ENCODE measurements around the gene ASB12.

- TF ChIP-seq ZNF398 (tag by site-specific recombination; IDR thresholded peaks at IDR 0.05): no peak
- no peak for TF ChIP-seq ZNF10 (tag by site-specific recombination; IDR thresholded peaks at IDR 0.05)
- TF ChIP-seq ZNF555 (tag by site-specific recombination; conservative IDR thresholded peaks at IDR 0.05): no peak
Observed at GRCh38 chrX:64204701-64205440, 25.5 kb downstream of the ASB12 start.
